Stomach (tissue), 4 donors: ENCODE results near the gene PRKCQ.

Source experiments
- CTCF ChIP-seq, 7 experiments: fragments of 450-650 bp in 4 of 7; fragments of 200-600 bp in 3 of 7; sonication (generic) in 3 of 7; IDR thresholded peaks; one replicate each; pipeline ENCODE4 v1.5.1; 2016 to 2019; ENCODE audit warnings: antibody characterized with exemption in 7 of 7, control low read depth in 2 of 7, mild to moderate bottlenecking in 1 of 7
- EP300 ChIP-seq: sonication (generic); formaldehyde crosslinking; IDR thresholded peaks from one replicate; pipeline ENCODE4 v1.6.1; 2017; ENCODE audit warnings: antibody characterized with exemption
- POLR2A ChIP-seq, 4 donors: fragments of 450-650 bp; IDR thresholded peaks; one replicate each; pipeline ENCODE4 v1.6.1; 2016; ENCODE audit warnings: antibody characterized with exemption in 4 of 4, control low read depth in 2 of 4, mild to moderate bottlenecking in 1 of 4, moderate library complexity in 1 of 4
- POLR2AphosphoS5 ChIP-seq, 3 donors: sonication (generic); formaldehyde crosslinking; IDR thresholded peaks; one replicate each; pipeline ENCODE4 v1.6.1; 2016; ENCODE audit warnings: antibody characterized with exemption in 3 of 3

DNA sequence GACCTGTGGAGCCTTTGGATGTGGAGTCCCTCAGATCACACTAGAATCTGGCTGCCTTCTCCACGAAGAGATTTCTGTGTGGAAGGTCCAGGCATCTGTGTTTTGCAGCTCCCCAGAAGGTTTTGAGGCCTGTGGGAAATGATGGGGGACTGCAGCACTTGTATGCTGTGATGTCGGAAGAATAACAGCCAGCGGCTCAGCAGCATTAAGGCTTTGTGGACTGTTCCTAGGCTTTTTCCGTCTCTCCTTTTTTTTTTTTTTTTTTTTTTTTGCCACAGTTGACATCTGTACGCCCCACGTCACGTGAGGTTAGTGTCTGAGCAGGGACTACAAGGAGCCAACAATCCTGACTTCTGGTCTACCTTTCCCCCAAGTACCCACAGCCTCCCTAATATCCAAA lies 196.0 kb downstream of the PRKCQ start:
- TF ChIP-seq POLR2AphosphoS5 (IDR thresholded peaks at IDR 0.05), result no peak
- no peak for TF ChIP-seq CTCF (IDR thresholded peaks at IDR 0.05)
- TF ChIP-seq EP300, result no peak
- TF ChIP-seq POLR2A (IDR thresholded peaks at IDR 0.05), result no peak
